ENCODE results near the gene RBBP4. TPM values are rescaled to one million over a fixed set of nuclear protein-coding genes. Genes with fewer than 3 reads are reported as not detected.

RBBP4 gene
- total and polyA plus RNA-seq, 2 of the 13 experiments (the other 11 are each of a cell fraction or from before 2014, with no cell fraction given): 64.4 to 166 TPM

DNA sequence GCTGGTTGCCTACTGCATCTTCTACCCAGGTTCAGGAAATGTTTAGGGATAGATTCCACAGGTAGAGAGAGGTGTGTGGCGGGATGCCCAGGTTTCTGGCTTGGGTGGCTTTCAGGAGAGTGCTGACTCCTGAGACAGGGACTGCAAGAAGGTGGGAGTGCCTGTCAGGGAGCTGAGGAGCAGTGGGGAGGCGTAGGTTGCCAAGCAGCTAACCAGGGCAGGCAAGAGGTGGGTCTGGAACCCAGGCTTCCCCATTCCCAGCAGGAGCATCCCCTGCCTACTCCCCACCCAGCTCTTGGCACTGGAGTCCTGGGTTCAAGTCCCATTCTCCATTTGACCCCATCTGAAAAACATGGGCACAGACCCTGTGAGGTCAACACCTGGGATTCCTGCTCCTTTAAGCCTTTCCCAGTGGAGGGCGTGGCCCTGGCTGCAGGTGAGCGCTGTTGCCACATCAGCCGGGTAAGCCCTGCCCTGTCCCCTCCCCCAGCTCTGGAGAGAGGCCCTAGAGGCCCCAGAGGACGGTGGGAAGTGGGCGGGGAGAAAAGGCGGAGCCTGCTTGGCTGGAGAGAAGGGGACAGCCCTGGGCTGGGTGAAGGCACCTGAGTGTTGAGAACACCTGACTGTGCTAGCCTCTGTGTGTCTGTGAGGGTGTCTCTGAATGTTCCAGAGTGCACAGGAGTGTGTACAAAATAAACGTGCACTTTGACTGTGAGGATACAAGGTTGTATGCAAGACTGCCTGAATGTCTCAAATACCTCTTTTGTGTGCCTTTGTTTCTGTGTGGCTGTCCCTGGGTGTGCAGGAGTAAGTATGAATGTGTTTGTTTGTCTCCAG is 65.5 kb downstream of the RBBP4 start (continued):
- TF ChIP-seq MXD4 (CRISPR knock-in tag; IDR thresholded peaks at IDR 0.05): 0 out of 2 replicates have a peak, but pooled peaks have one; percentile 18
- TF ChIP-seq, protein P1, sequence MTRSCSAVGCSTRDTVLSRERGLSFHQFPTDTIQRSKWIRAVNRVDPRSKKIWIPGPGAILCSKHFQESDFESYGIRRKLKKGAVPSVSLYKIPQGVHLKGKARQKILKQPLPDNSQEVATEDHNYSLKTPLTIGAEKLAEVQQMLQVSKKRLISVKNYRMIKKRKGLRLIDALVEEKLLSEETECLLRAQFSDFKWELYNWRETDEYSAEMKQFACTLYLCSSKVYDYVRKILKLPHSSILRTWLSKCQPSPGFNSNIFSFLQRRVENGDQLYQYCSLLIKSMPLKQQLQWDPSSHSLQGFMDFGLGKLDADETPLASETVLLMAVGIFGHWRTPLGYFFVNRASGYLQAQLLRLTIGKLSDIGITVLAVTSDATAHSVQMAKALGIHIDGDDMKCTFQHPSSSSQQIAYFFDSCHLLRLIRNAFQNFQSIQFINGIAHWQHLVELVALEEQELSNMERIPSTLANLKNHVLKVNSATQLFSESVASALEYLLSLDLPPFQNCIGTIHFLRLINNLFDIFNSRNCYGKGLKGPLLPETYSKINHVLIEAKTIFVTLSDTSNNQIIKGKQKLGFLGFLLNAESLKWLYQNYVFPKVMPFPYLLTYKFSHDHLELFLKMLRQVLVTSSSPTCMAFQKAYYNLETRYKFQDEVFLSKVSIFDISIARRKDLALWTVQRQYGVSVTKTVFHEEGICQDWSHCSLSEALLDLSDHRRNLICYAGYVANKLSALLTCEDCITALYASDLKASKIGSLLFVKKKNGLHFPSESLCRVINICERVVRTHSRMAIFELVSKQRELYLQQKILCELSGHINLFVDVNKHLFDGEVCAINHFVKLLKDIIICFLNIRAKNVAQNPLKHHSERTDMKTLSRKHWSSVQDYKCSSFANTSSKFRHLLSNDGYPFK (CRISPR knock-in tag; IDR thresholded peaks at IDR 0.05; ENCODE audit: borderline replicate concordance): peak; percentile 47; the same call in 1 of the 2 replicates
- peak; percentile 77 for TF ChIP-seq ZNF747 (CRISPR knock-in tag; IDR thresholded peaks at IDR 0.05; ENCODE audit: borderline replicate concordance)
- no peak for TF ChIP-seq FOXA1 (IDR thresholded peaks at IDR 0.05)
- TF ChIP-seq FOXA1 (CRISPR knock-in tag; IDR thresholded peaks at IDR 0.05): no peak
- TF ChIP-seq, protein P2, sequence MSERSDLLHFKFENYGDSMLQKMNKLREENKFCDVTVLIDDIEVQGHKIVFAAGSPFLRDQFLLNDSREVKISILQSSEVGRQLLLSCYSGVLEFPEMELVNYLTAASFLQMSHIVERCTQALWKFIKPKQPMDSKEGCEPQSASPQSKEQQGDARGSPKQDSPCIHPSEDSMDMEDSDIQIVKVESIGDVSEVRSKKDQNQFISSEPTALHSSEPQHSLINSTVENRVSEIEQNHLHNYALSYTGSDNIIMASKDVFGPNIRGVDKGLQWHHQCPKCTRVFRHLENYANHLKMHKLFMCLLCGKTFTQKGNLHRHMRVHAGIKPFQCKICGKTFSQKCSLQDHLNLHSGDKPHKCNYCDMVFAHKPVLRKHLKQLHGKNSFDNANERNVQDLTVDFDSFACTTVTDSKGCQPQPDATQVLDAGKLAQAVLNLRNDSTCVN (CRISPR knock-in tag; IDR thresholded peaks at IDR 0.05; ENCODE audit: borderline replicate concordance): peak; percentile 47; the same call in 1 of the 2 replicates
- TF ChIP-seq NR2F6 (IDR thresholded peaks at IDR 0.05): peak; percentile 43; the same call in 1 of the 2 replicates
- peak; percentile 62 for TF ChIP-seq NR2F6 (CRISPR knock-in tag; IDR thresholded peaks at IDR 0.05)
- 0 out of 2 replicates have a peak, but pooled peaks have one; percentile 55 for TF ChIP-seq PCBP1 (IDR thresholded peaks at IDR 0.05; ENCODE audit: borderline replicate concordance, low read depth, low read length)
- peak; percentile 26; the same call in 1 of the 2 replicates for TF ChIP-seq ZNF547 (CRISPR knock-in tag; IDR thresholded peaks at IDR 0.05)
- TF ChIP-seq ZNF205 (CRISPR knock-in tag; IDR thresholded peaks at IDR 0.05): peak; percentile 77
- TF ChIP-seq CREM (IDR thresholded peaks at IDR 0.05): peak; percentile 25; the same call in 1 of the 2 replicates
- TF ChIP-seq CREM (CRISPR knock-in tag; IDR thresholded peaks at IDR 0.05): no peak
- TF ChIP-seq ZMYM4 (CRISPR knock-in tag; IDR thresholded peaks at IDR 0.05): peak; percentile 67
- TF ChIP-seq EEA1 (CRISPR knock-in tag; IDR thresholded peaks at IDR 0.05; ENCODE audit: borderline replicate concordance): peak; percentile 51; the same call in 1 of the 2 replicates
- TF ChIP-seq ZNF557 (CRISPR knock-in tag; IDR thresholded peaks at IDR 0.05): 0 out of 2 replicates have a peak, but pooled peaks have one; percentile 76
- TF ChIP-seq LCORL (IDR thresholded peaks at IDR 0.05): no peak
- TF ChIP-seq LCORL (CRISPR knock-in tag; IDR thresholded peaks at IDR 0.05): 0 out of 2 replicates have a peak, but pooled peaks have one; percentile 43
- peak; percentile 77 for TF ChIP-seq DMAP1 (CRISPR knock-in tag; IDR thresholded peaks at IDR 0.05)
- TF ChIP-seq SP1 (IDR thresholded peaks at IDR 0.05): no peak
- peak; percentile 88 for TF ChIP-seq SP1 (CRISPR knock-in tag; IDR thresholded peaks at IDR 0.05)
- TF ChIP-seq, protein P3, sequence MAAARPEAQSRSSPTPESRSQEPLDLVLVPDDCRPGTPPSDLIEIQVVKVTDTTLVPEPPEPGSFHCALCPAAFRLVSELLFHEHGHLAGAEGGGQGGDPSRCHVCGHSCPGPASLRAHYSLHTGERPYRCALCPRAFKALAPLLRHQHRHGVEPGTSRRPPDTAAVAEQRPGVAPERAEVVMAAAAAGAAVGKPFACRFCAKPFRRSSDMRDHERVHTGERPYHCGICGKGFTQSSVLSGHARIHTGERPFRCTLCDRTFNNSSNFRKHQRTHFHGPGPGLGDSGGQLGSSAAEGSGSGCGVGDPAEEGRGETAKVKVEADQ (CRISPR knock-in tag; IDR thresholded peaks at IDR 0.05; ENCODE audit: borderline replicate concordance): peak; percentile 33; the same call in 1 of the 2 replicates
- TF ChIP-seq MEIS2 (CRISPR knock-in tag; IDR thresholded peaks at IDR 0.05): no peak
- 0 out of 2 replicates have a peak, but pooled peaks have one; percentile 28 for TF ChIP-seq TOE1 (CRISPR knock-in tag; IDR thresholded peaks at IDR 0.05)
- peak; percentile 50; the same call in 1 of the 3 replicates for TF ChIP-seq MXI1 (IDR thresholded peaks at IDR 0.05; ENCODE audit: borderline replicate concordance, low read depth, low read length)
- peak; percentile 36 for TF ChIP-seq FOXO1 (CRISPR knock-in tag; IDR thresholded peaks at IDR 0.05)
- TF ChIP-seq PHF20 (CRISPR knock-in tag; IDR thresholded peaks at IDR 0.05): peak; percentile 49; the same call in 1 of the 2 replicates
- TF ChIP-seq TBL1XR1 (IDR thresholded peaks at IDR 0.05; ENCODE audit: borderline replicate concordance, low read length, partially characterized antibody): no peak
- peak; percentile 52; the same call in 1 of the 2 replicates for TF ChIP-seq ZNF501 (CRISPR knock-in tag; IDR thresholded peaks at IDR 0.05)
